ENCODE measurements around the gene CTNS. TPM values are rescaled to one million over a fixed set of nuclear protein-coding genes. Genes with fewer than 3 reads are reported as not detected.

The CTNS gene
- polyA plus RNA-seq, 1 donor (not counting 4 experiments of a cell fraction or from before 2014, with no cell fraction given): 7.4 TPM

DNA sequence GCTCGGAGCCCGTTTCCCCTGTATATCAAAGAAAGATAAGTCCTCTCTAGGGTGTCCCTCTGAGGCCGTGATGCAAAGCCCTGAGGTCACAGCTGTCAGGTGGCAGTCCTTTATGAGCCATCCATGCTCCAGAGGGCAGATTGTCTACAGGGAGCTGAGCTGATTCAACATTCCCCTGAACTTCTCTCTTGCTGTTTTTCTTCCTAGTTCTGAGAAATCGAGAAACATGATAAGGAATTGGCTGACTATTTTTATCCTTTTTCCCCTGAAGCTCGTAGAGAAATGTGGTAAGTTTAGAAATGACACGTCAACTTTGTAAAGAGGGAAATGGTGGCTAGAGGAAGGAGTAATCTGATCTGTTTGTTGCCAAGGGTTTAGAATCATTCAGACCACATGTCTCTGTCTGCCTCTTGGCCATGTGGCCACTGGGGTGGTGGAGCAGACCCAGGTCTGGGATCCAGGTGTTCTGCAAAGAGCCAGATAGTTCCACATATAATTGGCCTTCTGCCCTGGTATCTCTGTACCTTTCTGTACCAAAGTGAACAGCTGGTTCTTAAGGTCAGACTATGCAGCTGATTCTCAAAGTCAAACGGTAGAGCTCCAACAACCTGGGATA, 3.5 kb downstream of the CTNS start:
- dilution Hi-C loops (cut with MboI; ENCODE audit: extremely low pct_ligation_motif_present, low sequenced_read_pairs): no loop called here
- Histone ChIP-seq H3K9me3 (ENCODE audit: control insufficient read depth, low read depth, low read length) (no peaks in the 10 kb centered on the region), H3K27ac (ENCODE audit: control insufficient read depth, insufficient read depth, low read length) (no peak overlapping the region), H3K9me1 (ENCODE audit: control insufficient read depth, extremely low read depth, insufficient read depth, low read length) (peaks cover 2% of the 10 kb centered on the region), H3K9ac (ENCODE audit: control insufficient read depth, extremely low read depth, insufficient read depth, low read length) (no peak overlapping the region), H3K79me2 (ENCODE audit: control insufficient read depth, insufficient read depth, low read length) (peaks cover 9% of the 10 kb centered on the region), H2AFZ (ENCODE audit: control insufficient read depth, low read length) (no peak overlapping the region), H4K20me1 (ENCODE audit: control insufficient read depth, extremely low read depth, insufficient read depth, low read length) (no peaks in the 10 kb centered on the region), H3K36me3 (ENCODE audit: control insufficient read depth in 2 of 2, extremely low read depth in 1 of 2, insufficient read depth in 2 of 2, low read length in 2 of 2) (peaks cover 4 to 10% of the 10 kb centered on the region in 2 experiments), H3K27me3 (ENCODE audit: control insufficient read depth, extremely low read depth, insufficient read depth, low read length) (no peaks in the 10 kb centered on the region), H3K4me1 (ENCODE audit: control insufficient read depth, extremely low read depth, insufficient read depth, low read length) (peaks cover 5% of the 10 kb centered on the region), H3K4me2 (ENCODE audit: control insufficient read depth, extremely low read depth, insufficient read depth, low read depth, low read length) (no peak overlapping the region), H3K4me3 (ENCODE audit: control insufficient read depth in 2 of 3, extremely low read depth in 1 of 3, insufficient read depth in 2 of 3, low read depth in 1 of 3, low read length in 3 of 3) (no peak overlapping the region)
- no peak for TF ChIP-seq EZH2 (IDR thresholded peaks at IDR 0.05; ENCODE audit: low read length)
- TF ChIP-seq, protein P1, sequence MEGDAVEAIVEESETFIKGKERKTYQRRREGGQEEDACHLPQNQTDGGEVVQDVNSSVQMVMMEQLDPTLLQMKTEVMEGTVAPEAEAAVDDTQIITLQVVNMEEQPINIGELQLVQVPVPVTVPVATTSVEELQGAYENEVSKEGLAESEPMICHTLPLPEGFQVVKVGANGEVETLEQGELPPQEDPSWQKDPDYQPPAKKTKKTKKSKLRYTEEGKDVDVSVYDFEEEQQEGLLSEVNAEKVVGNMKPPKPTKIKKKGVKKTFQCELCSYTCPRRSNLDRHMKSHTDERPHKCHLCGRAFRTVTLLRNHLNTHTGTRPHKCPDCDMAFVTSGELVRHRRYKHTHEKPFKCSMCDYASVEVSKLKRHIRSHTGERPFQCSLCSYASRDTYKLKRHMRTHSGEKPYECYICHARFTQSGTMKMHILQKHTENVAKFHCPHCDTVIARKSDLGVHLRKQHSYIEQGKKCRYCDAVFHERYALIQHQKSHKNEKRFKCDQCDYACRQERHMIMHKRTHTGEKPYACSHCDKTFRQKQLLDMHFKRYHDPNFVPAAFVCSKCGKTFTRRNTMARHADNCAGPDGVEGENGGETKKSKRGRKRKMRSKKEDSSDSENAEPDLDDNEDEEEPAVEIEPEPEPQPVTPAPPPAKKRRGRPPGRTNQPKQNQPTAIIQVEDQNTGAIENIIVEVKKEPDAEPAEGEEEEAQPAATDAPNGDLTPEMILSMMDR (optimal IDR thresholded peaks at IDR 0.05 in 1 of 3, IDR thresholded peaks at IDR 0.05 in 1 of 3, conservative IDR thresholded peaks at IDR 0.05 in 1 of 3; ENCODE audit: extremely low read depth in 1 of 3, insufficient read depth in 2 of 3, low read length in 3 of 3): no peak
- FAIRE-seq (peak; percentile 67), DNase-seq (ENCODE audit: low read depth, low spot score) (no peak)

DNA sequence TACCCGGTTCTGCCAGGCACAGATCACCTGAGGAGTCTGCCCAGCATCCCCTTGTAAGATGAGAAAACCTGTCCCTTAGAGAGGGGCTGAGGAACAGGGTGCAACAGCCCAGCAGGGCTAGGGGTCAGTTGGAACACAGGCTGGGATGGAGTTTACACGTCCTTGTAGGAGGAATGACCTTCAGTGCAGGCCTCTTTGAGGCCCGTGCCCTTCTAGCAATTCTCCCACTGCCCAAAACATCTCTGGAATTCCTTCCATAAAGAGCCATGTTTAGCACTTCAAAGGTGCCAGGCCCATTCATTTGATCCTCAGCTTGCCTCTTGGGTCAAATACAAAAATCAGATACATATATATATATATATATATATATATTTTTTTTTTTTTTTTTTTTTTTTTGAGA, 4.5 kb downstream of the CTNS start:
- dilution Hi-C loops (cut with MboI; ENCODE audit: extremely low pct_ligation_motif_present, low sequenced_read_pairs): no loop called here

More for the DNA sequence above, 4.5 kb downstream of the CTNS start:
- no peak for FAIRE-seq
- Histone ChIP-seq H2AFZ (ENCODE audit: control insufficient read depth, low read length) (no peak overlapping the region), H3K4me1 (ENCODE audit: control insufficient read depth, extremely low read depth, insufficient read depth, low read length) (peaks cover 5% of the 10 kb centered on the region), H3K9ac (ENCODE audit: control insufficient read depth, extremely low read depth, insufficient read depth, low read length) (no peak overlapping the region), H3K9me1 (ENCODE audit: control insufficient read depth, extremely low read depth, insufficient read depth, low read length) (peaks cover 2% of the 10 kb centered on the region), H3K9me3 (ENCODE audit: control insufficient read depth, low read depth, low read length) (no peaks in the 10 kb centered on the region), H3K4me3 (ENCODE audit: control insufficient read depth in 2 of 3, extremely low read depth in 1 of 3, insufficient read depth in 2 of 3, low read depth in 1 of 3, low read length in 3 of 3) (no peak overlapping the region), H4K20me1 (ENCODE audit: control insufficient read depth, extremely low read depth, insufficient read depth, low read length) (no peaks in the 10 kb centered on the region), H3K27me3 (ENCODE audit: control insufficient read depth, extremely low read depth, insufficient read depth, low read length) (no peaks in the 10 kb centered on the region), H3K79me2 (ENCODE audit: control insufficient read depth, insufficient read depth, low read length) (peaks cover 4% of the 10 kb centered on the region), H3K36me3 (ENCODE audit: control insufficient read depth in 2 of 2, extremely low read depth in 1 of 2, insufficient read depth in 2 of 2, low read length in 2 of 2) (peaks cover 8 to 11% of the 10 kb centered on the region in 2 experiments), H3K4me2 (ENCODE audit: control insufficient read depth, extremely low read depth, insufficient read depth, low read depth, low read length) (no peak overlapping the region), H3K27ac (ENCODE audit: control insufficient read depth, insufficient read depth, low read length) (no peak overlapping the region)
- no peak for DNase-seq (ENCODE audit: low read depth, low spot score)
- TF ChIP-seq, protein P1 (optimal IDR thresholded peaks at IDR 0.05 in 1 of 3, IDR thresholded peaks at IDR 0.05 in 1 of 3, conservative IDR thresholded peaks at IDR 0.05 in 1 of 3; ENCODE audit: extremely low read depth in 1 of 3, insufficient read depth in 2 of 3, low read length in 3 of 3): no peak

Measured in keratinocyte (primary cell).